Breast epithelium (tissue), 4 donors: Measurements from ENCODE around the gene ALDH18A1. TPM values are rescaled to one million over a fixed set of nuclear protein-coding genes. Genes with fewer than 3 reads are reported as not detected.
"Not testable (repeated sequence)": the region's sequence is repeated elsewhere in the genome, so short reads cannot be mapped to it uniquely, and the experiment has no call there.

Source experiments
- DNase-seq, 2 donors: peaks; one replicate each; pipeline ENCODE4 v3.0.0-alpha.2; 2019; ENCODE audit warnings: low spot score in 2 of 2
- H3K27ac ChIP-seq, 2 donors: fragments of 200-600 bp; sonication (generic) in 1 of 2; one replicate each; pipeline ENCODE4 v1.5.1; 2016 to 2019; ENCODE audit warnings: mild to moderate bottlenecking in 1 of 2
- H3K27me3 ChIP-seq, 2 donors: fragments of 200-600 bp; sonication (generic) in 1 of 2; one replicate each; pipeline versions ENCODE4 v1.5.1 to v1.6.0; 2017 to 2019; ENCODE audit warnings: control low read depth in 1 of 2, mild to moderate bottlenecking in 1 of 2
- H3K36me3 ChIP-seq: fragments of 200-600 bp; one replicate; pipeline ENCODE4 v1.5.1; 2019
- H3K4me1 ChIP-seq, 2 donors: fragments of 200-600 bp; sonication (generic); one replicate each; pipeline ENCODE4 v1.5.1; 2016 to 2019; ENCODE audit warnings: control low read depth in 1 of 2
- H3K4me3 ChIP-seq, 3 donors: fragments of 200-600 bp; sonication (generic); 1 replicate in 2 of 3; 2 replicates in 1 of 3; pipeline ENCODE4 v1.5.1; 2016 to 2019; ENCODE audit warnings: mild to moderate bottlenecking in 3 of 3, moderate library complexity in 2 of 3
- H3K9me3 ChIP-seq, 2 donors: fragments of 200-600 bp; sonication (generic) in 1 of 2; one replicate each; pipeline ENCODE4 v1.5.1; 2016 to 2019; ENCODE audit warnings: control low read depth in 1 of 2
- POLR2A ChIP-seq: fragments of 450-650 bp; IDR thresholded peaks from one replicate; pipeline ENCODE4 v1.6.1; 2016; ENCODE audit warnings: antibody characterized with exemption, mild to moderate bottlenecking, moderate library complexity
- POLR2AphosphoS5 ChIP-seq, 3 donors: sonication (generic); formaldehyde crosslinking; IDR thresholded peaks; one replicate each; pipeline ENCODE4 v1.6.1; 2017; ENCODE audit warnings: antibody characterized with exemption in 3 of 3
- intact Hi-C: fragments of 100-400 bp; cut with DNase I; formaldehyde crosslinking; loops from one replicate; pipeline ENCODE4 v1.15.1; 2023; ENCODE audit warnings: low total_unique reads
- total RNA-seq, 3 donors: library from RNA; depleted of rRNA; stranded (reverse); fragments of >200 nt; gene quantifications; one replicate each; pipeline ENCODE4 v1.1.0, GENCODE V29; 2016
- TF ChIP-seq, protein P1 (sequence below), 3 donors: fragments of 450-650 bp; IDR thresholded peaks; one replicate each; pipeline ENCODE4 v1.5.1; 2016 to 2017; ENCODE audit warnings: antibody characterized with exemption in 3 of 3, mild to moderate bottlenecking in 3 of 3, moderate library complexity in 3 of 3

The ALDH18A1 gene
- total RNA-seq, 3 donors from 2014 or later: 18.6 to 47.2 (median 38.2) TPM

DNA sequence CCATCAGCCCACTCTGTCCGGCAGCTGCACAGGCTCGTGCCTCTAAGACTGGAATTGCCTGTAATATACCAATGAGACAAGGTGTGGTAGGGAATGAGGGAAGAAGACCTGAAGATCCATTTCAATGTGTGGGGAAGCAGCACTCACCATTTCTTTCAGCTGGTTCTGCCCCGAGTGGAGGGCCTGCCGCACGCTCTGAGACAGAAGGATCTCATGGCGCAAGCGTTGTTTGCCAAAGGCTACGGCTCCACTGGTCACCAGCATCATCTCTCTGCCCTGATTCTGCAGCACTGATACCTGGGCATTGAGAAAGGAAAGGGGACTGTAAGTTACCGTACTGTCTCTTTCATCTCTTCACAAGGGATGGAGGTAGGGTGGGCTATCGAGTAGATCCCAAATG, 19.4 kb downstream of the ALDH18A1 start:
- Histone ChIP-seq H3K9me3 (no peaks in the 10 kb centered on the region), H3K4me1 (no peaks in the 10 kb centered on the region), H3K36me3 (no peaks in the 10 kb centered on the region), H3K27me3 (no peaks in the 10 kb centered on the region), H3K27ac (no peak overlapping the region), H3K4me3 (no peak overlapping the region)
- DNase-seq: no peak
- intact Hi-C loops: no loop called here
- TF ChIP-seq, protein P1, sequence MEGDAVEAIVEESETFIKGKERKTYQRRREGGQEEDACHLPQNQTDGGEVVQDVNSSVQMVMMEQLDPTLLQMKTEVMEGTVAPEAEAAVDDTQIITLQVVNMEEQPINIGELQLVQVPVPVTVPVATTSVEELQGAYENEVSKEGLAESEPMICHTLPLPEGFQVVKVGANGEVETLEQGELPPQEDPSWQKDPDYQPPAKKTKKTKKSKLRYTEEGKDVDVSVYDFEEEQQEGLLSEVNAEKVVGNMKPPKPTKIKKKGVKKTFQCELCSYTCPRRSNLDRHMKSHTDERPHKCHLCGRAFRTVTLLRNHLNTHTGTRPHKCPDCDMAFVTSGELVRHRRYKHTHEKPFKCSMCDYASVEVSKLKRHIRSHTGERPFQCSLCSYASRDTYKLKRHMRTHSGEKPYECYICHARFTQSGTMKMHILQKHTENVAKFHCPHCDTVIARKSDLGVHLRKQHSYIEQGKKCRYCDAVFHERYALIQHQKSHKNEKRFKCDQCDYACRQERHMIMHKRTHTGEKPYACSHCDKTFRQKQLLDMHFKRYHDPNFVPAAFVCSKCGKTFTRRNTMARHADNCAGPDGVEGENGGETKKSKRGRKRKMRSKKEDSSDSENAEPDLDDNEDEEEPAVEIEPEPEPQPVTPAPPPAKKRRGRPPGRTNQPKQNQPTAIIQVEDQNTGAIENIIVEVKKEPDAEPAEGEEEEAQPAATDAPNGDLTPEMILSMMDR (IDR thresholded peaks at IDR 0.05): no peak
- TF ChIP-seq POLR2AphosphoS5 (IDR thresholded peaks at IDR 0.05): no peak
- TF ChIP-seq POLR2A: no peak

DNA sequence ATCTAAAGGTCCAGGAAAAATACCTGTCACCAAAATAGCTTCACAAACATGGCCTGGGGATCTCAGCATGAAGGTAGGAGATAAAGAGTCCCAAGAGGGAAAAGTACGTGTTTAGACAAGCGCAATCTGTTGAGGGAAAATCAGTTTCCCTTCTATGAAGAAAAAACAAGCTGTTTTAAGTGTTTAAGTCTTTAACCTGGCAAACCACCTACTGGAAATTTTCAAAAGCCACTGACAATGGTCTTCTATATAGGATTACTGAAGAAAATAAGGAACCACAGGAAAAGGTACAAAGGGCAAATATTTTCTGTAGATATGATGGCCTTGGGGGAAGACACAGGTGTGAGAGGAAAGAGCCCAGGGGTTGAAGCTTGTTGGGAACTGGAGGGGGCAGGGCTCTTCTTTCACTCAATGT, 21.2 kb downstream of the ALDH18A1 start:
- no peak for TF ChIP-seq POLR2A
- no peak for TF ChIP-seq POLR2AphosphoS5 (IDR thresholded peaks at IDR 0.05)
- TF ChIP-seq, protein P1 (IDR thresholded peaks at IDR 0.05): no peak
- no peaks in the 10 kb centered on the region for H3K36me3 ChIP-seq

DNA sequence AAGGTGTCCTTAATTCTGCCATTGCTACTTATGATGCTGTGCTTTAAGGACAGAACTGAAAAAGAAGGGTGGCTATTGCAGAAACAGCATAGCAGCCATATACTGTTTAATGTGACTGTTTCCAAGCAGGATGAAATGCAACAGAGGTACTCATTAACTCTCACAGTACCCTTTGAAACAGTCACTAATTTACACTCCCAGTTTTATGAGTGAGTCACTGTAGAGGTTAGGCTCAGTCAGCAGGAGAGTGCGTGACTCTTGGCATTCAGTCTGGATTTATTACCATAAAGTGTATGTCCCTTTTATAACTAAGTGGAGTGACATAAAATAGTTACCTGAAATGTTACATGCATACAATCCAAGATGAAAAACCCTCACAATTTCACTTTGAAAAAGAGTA, 27.7 kb downstream of the ALDH18A1 start:
- intact Hi-C loops: no loop called here

More for the DNA sequence above, 21.2 kb downstream of the ALDH18A1 start:
- DNase-seq: no peak
- intact Hi-C loops: no loop called here
- Histone ChIP-seq H3K4me1 (no peaks in the 10 kb centered on the region), H3K9me3 (no peaks in the 10 kb centered on the region), H3K4me3 (no peak overlapping the region), H3K27me3 (no peaks in the 10 kb centered on the region), H3K27ac (no peak overlapping the region)

DNA sequence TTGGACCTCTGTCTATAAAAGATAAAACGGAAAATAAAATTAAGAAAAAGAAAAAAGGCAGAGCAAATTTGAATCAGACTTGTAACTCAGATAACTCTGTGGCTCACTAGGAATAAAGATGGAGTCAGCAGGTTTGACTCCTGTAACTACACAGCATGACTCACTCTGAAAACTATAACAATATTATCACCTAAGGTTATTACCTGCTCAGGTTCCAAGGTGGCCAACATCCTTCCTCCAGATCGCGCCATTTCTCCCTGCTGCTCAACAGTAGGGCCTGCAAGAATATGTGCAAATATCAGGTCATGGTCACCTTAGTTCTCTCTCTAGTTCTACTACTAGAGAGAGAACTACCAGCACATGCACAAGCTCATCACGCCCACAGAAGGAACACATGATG, 30.0 kb downstream of the ALDH18A1 start:
- Histone ChIP-seq H3K9me3 (no peaks in the 10 kb centered on the region), H3K27ac (no peak overlapping the region), H3K36me3 (no peaks in the 10 kb centered on the region), H3K4me3 (no peak overlapping the region), H3K4me1 (no peaks in the 10 kb centered on the region), H3K27me3 (no peaks in the 10 kb centered on the region)
- no peak for DNase-seq
- no peak for TF ChIP-seq POLR2AphosphoS5 (IDR thresholded peaks at IDR 0.05)
- no peak for TF ChIP-seq POLR2A
- TF ChIP-seq, protein P1 (IDR thresholded peaks at IDR 0.05): no peak
- intact Hi-C loops: no loop called here

More for the DNA sequence above, 27.7 kb downstream of the ALDH18A1 start:
- Histone ChIP-seq H3K9me3 (no peaks in the 10 kb centered on the region), H3K27ac (no peak overlapping the region), H3K36me3 (no peaks in the 10 kb centered on the region), H3K27me3 (no peaks in the 10 kb centered on the region), H3K4me3 (no peak overlapping the region), H3K4me1 (no peaks in the 10 kb centered on the region)
- no peak for DNase-seq
- TF ChIP-seq POLR2AphosphoS5 (IDR thresholded peaks at IDR 0.05) (no peak), POLR2A (no peak)
- TF ChIP-seq, protein P1 (IDR thresholded peaks at IDR 0.05): no peak

DNA sequence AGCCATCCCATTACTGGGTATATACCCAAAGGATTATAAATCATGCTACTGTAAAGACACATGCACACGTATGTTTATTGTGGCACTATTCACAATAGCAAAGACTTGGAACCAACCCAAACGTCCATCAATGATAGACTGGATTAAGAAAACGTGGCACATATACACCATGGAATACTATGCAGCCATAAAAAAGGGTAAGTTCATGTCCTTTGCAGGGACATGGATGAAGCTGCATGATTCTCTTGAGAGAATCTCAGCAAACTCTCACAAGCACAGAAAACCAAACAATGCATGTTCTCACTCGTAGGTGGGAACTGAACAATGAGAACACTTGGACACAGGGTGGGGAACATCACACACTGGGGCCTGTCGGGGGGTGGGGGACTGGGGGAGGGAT, 36.1 kb downstream of the ALDH18A1 start:
- H3K36me3 ChIP-seq, H3K27ac ChIP-seq, H3K27me3 ChIP-seq, intact Hi-C loops, H3K4me1 ChIP-seq, H3K9me3 ChIP-seq, H3K4me3 ChIP-seq, DNase-seq: not testable (repeated sequence)

DNA sequence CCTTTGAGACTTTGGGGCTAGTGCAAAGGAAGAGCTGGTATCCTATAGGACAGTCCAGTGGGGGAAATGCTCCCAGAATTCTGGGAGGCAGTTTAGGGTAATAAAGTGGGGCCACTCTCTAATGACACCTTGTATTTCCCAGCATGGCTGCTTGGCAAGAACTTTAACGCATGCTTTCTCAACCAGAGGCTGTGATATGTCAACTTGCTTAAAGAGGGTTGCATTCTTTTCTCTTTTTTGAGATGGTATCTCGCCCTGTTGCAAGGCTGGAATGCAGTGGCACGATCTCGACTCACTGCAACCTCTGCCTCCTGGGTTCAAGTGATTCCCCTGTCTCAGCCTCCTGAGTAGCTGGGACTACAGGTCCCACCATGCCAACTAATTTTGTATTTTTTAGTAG, 38.4 kb downstream of the ALDH18A1 start:
- Histone ChIP-seq H3K4me1 (no peaks in the 10 kb centered on the region), H3K4me3 (no peak overlapping the region), H3K27ac (no peak overlapping the region), H3K36me3 (peaks cover 4% of the 10 kb centered on the region), H3K27me3 (no peaks in the 10 kb centered on the region), H3K9me3 (no peaks in the 10 kb centered on the region)
- TF ChIP-seq, protein P1 (IDR thresholded peaks at IDR 0.05): no peak
- no peak for TF ChIP-seq POLR2A
- no peak for TF ChIP-seq POLR2AphosphoS5 (IDR thresholded peaks at IDR 0.05)
- DNase-seq: no peak
- intact Hi-C loops: no loop called here
